IPS-20b (cell line): ENCODE results near the gene CFAP69.
"Not testable (repeated sequence)": the region's sequence is repeated elsewhere in the genome, so short reads cannot be mapped to it uniquely, and the experiment has no call there.

ENCODE experiments used
- H3K27ac ChIP-seq: one replicate; pipeline ENCODE4 v1.5.1; 2013; ENCODE audit warnings: low read length
- H3K27me3 ChIP-seq: 2 replicates; pipeline ENCODE4 v1.6.1; 2013; ENCODE audit warnings: mild to moderate bottlenecking, low read length, inconsistent platforms; ENCODE audit not compliant: insufficient read depth
- H3K36me3 ChIP-seq: 2 replicates; pipeline ENCODE4 v1.6.1; 2013; ENCODE audit warnings: low read depth, mild to moderate bottlenecking, inconsistent platforms, low read length, moderate library complexity; ENCODE audit not compliant: insufficient read depth
- H3K4me1 ChIP-seq: 2 replicates; pipeline ENCODE4 v1.6.1; 2013; ENCODE audit warnings: mild to moderate bottlenecking, control low read depth, inconsistent platforms, low read length, moderate library complexity; ENCODE audit not compliant: insufficient read depth
- H3K4me3 ChIP-seq: 2 replicates; pipeline ENCODE4 v1.5.1; 2013; ENCODE audit warnings: mild to moderate bottlenecking, low read length, inconsistent platforms
- H3K9ac ChIP-seq: 2 replicates; pipeline ENCODE4 v1.6.1; 2013; ENCODE audit warnings: low read depth, mild to moderate bottlenecking, inconsistent platforms, low read length, moderate library complexity
- H3K9me3 ChIP-seq: 2 replicates; pipeline ENCODE4 v1.6.1; 2013; ENCODE audit warnings: mild to moderate bottlenecking, low read depth, low read length, inconsistent platforms; ENCODE audit not compliant: insufficient read depth

Gene CFAP69

DNA sequence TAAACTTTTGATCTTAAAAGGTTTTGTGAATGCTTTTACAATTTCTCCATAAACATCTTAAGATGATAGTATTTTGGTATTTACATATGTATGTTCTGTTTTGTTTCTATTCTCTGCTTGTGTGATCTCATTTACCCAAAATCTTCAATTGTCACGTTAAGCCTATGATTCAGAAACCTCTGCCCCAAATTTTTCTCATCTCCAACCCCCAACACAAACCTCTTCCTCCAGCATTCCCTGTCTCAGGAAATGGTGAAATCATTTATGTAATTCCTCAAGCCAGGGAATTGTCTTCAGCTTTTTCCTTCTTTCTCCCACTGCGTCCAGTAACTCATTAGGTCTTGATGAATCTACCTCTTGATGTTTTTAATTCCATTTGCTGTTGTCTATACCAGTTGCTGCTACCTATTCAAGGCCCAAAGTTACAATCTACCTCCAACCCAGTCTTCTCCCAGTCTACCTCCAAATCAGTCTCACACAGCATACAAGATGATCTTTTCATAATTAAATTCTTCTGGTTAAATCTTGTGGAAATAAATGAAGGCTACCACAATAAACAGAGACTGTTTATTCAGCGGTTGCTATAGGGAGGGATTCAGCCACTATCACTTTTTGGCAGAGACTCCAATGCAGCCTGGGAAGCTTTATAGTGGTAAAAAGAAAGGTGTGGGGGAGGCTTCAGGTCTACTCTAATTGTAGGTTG lies 5.8 kb downstream of the CFAP69 start:
- no peaks in the 10 kb centered on the region for H3K36me3 ChIP-seq
- no peaks in the 10 kb centered on the region for H3K4me1 ChIP-seq
- no peak overlapping the region for H3K9ac ChIP-seq
- no peak overlapping the region for H3K4me3 ChIP-seq
- H3K27me3 ChIP-seq, result peaks cover 16% of the 10 kb centered on the region
- no peaks in the 10 kb centered on the region for H3K9me3 ChIP-seq
- no peak overlapping the region for H3K27ac ChIP-seq

DNA sequence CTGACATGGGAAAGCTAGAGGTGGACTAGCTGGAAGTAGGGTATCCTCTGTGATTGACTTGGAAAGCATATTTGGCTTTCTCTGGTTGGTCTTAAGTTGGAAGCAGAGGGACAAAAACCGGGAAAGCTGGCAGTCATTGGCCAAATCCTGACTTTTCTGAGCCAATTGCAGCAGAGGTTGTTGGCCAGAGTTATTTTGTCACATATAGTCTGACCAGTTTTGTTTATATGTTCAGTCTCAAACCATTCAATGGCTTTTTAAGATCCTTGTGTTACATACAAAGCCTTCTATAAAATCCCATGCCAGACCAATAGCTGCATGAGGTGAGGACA lies 6.3 kb downstream of the CFAP69 start:
- H3K9ac ChIP-seq, result no peak overlapping the region
- H3K4me1 ChIP-seq, result no peaks in the 10 kb centered on the region
- peaks cover 11% of the 10 kb centered on the region for H3K27me3 ChIP-seq
- no peak overlapping the region for H3K4me3 ChIP-seq
- H3K36me3 ChIP-seq, result no peaks in the 10 kb centered on the region
- no peaks in the 10 kb centered on the region for H3K9me3 ChIP-seq
- no peak overlapping the region for H3K27ac ChIP-seq

DNA sequence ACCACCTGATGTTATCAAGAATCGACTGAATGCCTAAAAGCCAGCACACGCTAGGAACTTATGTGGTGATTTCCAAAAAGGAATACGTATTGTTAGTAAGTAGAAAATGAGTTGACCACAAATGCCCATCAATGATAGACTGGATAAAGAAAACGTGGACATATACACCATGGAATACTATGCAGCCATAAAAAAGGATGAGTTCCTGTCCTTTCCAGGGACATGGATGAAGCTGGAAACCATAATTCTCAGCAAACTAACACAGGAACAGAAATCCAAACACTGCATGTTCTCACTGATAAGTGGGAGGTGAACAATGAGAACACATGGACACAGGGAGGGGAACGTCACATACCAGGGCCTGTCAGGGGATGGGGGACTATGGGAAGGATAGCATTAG lies 11.0 kb downstream of the CFAP69 start:
- not testable (repeated sequence) for H3K36me3 ChIP-seq, H3K27me3 ChIP-seq, H3K9me3 ChIP-seq, H3K9ac ChIP-seq, H3K4me3 ChIP-seq, H3K27ac ChIP-seq, H3K4me1 ChIP-seq

DNA sequence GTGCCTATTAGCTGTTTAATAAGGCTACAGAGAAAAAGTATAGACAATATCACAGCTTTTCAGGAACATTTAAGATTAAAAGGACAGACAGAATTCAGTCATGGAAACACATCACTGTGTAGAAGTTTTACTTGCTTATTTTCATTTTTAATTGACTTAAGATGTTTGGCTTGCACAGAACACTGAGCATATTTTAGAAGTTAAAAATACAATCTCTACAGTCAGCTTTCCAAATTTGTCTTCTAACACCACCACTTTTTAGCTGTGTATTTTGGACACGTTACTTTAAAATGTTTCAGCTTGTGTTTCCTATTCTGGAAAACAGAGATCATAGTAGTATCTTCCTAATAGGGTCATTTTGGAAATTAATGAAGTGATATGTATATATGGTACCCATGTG lies 11.8 kb downstream of the CFAP69 start:
- Histone ChIP-seq H3K27ac (no peak overlapping the region), H3K4me3 (no peak overlapping the region), H3K36me3 (no peaks in the 10 kb centered on the region), H3K4me1 (no peaks in the 10 kb centered on the region), H3K9me3 (no peaks in the 10 kb centered on the region), H3K9ac (no peak overlapping the region), H3K27me3 (no peaks in the 10 kb centered on the region)

- Histone ChIP-seq H3K4me1 (no peaks in the 10 kb centered on the region), H3K27ac (no peak overlapping the region), H3K9me3 (no peaks in the 10 kb centered on the region), H3K27me3 (no peaks in the 10 kb centered on the region), H3K9ac (no peak overlapping the region), H3K4me3 (no peak overlapping the region), H3K36me3 (no peaks in the 10 kb centered on the region)
These were observed 16.5 kb downstream of the CFAP69 start for GRCh38 chr7:90261441-90261840.

- H3K4me3 ChIP-seq, result no peak overlapping the region
- H3K9ac ChIP-seq, result no peak overlapping the region
- no peaks in the 10 kb centered on the region for H3K36me3 ChIP-seq
- no peaks in the 10 kb centered on the region for H3K4me1 ChIP-seq
- H3K27me3 ChIP-seq, result no peaks in the 10 kb centered on the region
- H3K9me3 ChIP-seq, result no peaks in the 10 kb centered on the region
- H3K27ac ChIP-seq, result no peak overlapping the region
These were observed 17.5 kb downstream of the CFAP69 start for GRCh38 chr7:90262438-90262837.

DNA sequence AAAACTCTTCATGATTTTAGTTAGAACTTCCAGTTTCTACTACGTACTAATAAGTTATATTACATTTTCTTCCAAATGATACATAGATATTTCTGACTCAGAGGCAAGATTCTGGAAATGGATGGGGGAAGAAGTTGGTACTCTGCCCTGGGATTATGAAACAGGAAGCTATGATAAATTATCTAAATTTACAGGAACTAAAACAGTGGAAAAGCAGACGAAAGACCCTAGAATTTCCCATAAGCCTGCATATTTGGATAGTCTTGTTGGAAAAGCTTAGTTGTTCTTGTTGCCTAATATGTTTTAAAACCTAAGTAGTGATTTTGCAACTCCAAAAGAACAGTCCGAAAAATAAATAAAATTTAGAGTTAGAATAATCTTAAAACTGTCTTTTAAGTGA lies 21.8 kb downstream of the CFAP69 start:
- Histone ChIP-seq H3K36me3 (no peaks in the 10 kb centered on the region), H3K9ac (no peak overlapping the region), H3K4me3 (no peak overlapping the region), H3K4me1 (no peaks in the 10 kb centered on the region), H3K27ac (no peak overlapping the region), H3K9me3 (no peaks in the 10 kb centered on the region), H3K27me3 (no peaks in the 10 kb centered on the region)

GRCh38 chr7:90267263-90267858 lies 22.4 kb downstream of the CFAP69 start:
- no peak overlapping the region for H3K27ac ChIP-seq
- no peak overlapping the region for H3K9ac ChIP-seq
- no peaks in the 10 kb centered on the region for H3K27me3 ChIP-seq
- H3K4me1 ChIP-seq, result no peaks in the 10 kb centered on the region
- no peak overlapping the region for H3K4me3 ChIP-seq
- no peaks in the 10 kb centered on the region for H3K9me3 ChIP-seq
- H3K36me3 ChIP-seq, result no peaks in the 10 kb centered on the region

DNA sequence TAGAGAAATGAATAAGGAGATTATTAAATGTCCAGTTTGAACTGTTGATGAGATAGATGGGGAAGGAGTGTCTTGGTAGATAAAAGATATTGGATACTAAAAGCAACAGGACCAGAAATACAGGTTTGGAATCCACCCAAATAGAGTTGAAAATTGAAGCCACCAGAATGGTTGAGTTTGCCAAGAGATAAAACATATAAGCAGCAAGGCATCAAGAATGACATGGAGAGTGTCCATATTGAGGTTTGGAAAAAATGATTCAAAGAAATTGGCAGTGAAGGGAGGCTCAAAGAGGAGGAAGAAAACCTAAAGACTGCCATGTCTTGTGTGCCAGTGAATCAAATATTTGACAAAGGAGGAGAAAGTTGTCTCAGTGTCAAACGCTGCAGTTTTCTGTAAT lies 24.2 kb downstream of the CFAP69 start:
- no peak overlapping the region for H3K9ac ChIP-seq
- no peaks in the 10 kb centered on the region for H3K9me3 ChIP-seq
- H3K27me3 ChIP-seq, result no peaks in the 10 kb centered on the region
- H3K4me1 ChIP-seq, result no peaks in the 10 kb centered on the region
- H3K4me3 ChIP-seq, result no peak overlapping the region
- H3K36me3 ChIP-seq, result no peaks in the 10 kb centered on the region
- no peak overlapping the region for H3K27ac ChIP-seq

DNA sequence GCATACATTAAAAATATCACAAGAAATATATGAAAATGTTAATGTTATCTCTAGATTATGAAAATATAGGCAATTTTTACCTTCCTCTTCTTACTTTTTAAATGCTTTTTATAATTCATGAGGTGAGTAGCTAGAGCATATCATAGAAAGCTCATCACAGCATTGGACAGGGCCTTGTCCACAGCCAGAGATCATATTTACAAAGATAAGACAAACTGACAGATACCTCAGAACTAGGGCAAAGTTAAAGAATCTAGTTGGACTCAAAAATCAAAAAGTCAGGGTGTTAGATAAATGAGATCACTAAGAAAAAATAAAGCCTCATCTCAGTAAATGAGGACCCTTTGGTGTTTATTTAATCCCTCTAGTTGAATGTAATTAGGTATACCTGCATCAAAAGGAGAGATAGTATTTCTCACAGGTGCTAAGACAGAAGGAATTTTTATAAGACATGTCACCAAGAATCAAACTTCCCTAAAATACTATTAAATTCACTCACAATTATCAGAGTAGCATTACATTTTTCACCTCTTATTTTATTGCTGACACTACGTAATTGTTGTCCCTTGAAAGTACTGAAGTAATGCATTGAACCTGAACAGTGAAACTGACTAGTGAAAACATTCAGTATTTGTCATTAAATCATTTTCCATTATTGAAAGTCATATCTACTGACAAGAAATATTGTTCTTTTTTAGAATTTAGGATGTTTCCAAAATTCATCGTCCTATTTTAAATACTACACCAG lies 25.6 kb downstream of the CFAP69 start:
- Histone ChIP-seq H3K4me1 (no peaks in the 10 kb centered on the region), H3K27ac (no peak overlapping the region), H3K4me3 (no peak overlapping the region), H3K27me3 (no peaks in the 10 kb centered on the region), H3K9me3 (no peaks in the 10 kb centered on the region), H3K36me3 (no peaks in the 10 kb centered on the region), H3K9ac (no peak overlapping the region)

- Histone ChIP-seq H3K36me3 (no peaks in the 10 kb centered on the region), H3K27me3 (no peaks in the 10 kb centered on the region), H3K9me3 (no peaks in the 10 kb centered on the region), H3K4me3 (no peak overlapping the region), H3K4me1 (no peaks in the 10 kb centered on the region), H3K9ac (no peak overlapping the region), H3K27ac (no peak overlapping the region)
These were observed 26.8 kb downstream of the CFAP69 start for GRCh38 chr7:90271753-90272152.

GRCh38 chr7:90272242-90272641 lies 27.3 kb downstream of the CFAP69 start:
- Histone ChIP-seq H3K27me3 (no peaks in the 10 kb centered on the region), H3K9ac (no peak overlapping the region), H3K27ac (no peak overlapping the region), H3K4me3 (no peak overlapping the region), H3K36me3 (no peaks in the 10 kb centered on the region), H3K9me3 (no peaks in the 10 kb centered on the region), H3K4me1 (no peaks in the 10 kb centered on the region)
